Fibroblast of the aortic adventitia (primary cell): ENCODE data around the gene OR52K2. TPM values are rescaled to one million over a fixed set of nuclear protein-coding genes. Genes with fewer than 3 reads are reported as not detected.
"Not testable (repeated sequence)": the region's sequence is repeated elsewhere in the genome, so short reads cannot be mapped to it uniquely, and the experiment has no call there.

Experiments used
- DNase-seq: peaks from one replicate; pipeline ENCODE4 v3.0.0-alpha.2; 2010; ENCODE audit warnings: low read depth
- H3K4me3 ChIP-seq: 2 replicates; pipeline ENCODE4 v1.5.1; 2011; ENCODE audit warnings: low read depth, mild to moderate bottlenecking, control low read depth, low read length, moderate library complexity
- total RNA-seq: library from RNA; depleted of rRNA; stranded (reverse); fragments of >200 nt; gene quantifications from 2 replicates; pipeline ENCODE4 v1.2.3, GENCODE V29; 2012; ENCODE audit warnings: low replicate concordance
- TF ChIP-seq, protein P1 (sequence below): IDR thresholded peaks from 2 replicates; pipeline ENCODE4 v1.5.1; 2011; ENCODE audit warnings: mild to moderate bottlenecking, low read length, control low read depth, inconsistent platforms; ENCODE audit not compliant: insufficient read depth

OR52K2 gene
- total RNA-seq, result not detected in 2 replicates

DNA sequence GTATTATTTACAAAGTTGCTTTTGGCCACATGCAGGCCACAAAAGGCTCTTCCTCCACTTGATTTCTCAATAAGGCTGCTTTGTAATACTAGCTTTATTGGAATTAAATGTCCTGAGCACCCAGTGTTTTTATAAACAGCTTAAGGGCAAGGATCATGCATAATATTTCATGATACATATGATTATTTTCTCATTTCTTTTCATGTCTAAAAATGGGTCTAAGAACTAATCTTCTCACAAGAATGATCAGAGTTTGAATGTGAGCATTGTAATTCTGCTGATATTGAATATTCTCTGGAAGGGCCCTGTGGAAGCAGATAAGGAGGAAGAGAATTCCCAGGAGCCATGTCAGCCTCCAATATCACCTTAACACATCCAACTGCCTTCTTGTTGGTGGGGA is at the start of gene OR52K2:
OR52K2 (plus strand) TSS at position 301 of the 400 bp plus-strand sequence; CDS start at position 346, 45 bp downstream.
- DNase-seq, result no peak
- TF ChIP-seq, protein P1, sequence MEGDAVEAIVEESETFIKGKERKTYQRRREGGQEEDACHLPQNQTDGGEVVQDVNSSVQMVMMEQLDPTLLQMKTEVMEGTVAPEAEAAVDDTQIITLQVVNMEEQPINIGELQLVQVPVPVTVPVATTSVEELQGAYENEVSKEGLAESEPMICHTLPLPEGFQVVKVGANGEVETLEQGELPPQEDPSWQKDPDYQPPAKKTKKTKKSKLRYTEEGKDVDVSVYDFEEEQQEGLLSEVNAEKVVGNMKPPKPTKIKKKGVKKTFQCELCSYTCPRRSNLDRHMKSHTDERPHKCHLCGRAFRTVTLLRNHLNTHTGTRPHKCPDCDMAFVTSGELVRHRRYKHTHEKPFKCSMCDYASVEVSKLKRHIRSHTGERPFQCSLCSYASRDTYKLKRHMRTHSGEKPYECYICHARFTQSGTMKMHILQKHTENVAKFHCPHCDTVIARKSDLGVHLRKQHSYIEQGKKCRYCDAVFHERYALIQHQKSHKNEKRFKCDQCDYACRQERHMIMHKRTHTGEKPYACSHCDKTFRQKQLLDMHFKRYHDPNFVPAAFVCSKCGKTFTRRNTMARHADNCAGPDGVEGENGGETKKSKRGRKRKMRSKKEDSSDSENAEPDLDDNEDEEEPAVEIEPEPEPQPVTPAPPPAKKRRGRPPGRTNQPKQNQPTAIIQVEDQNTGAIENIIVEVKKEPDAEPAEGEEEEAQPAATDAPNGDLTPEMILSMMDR, result no peak
- H3K4me3 ChIP-seq, result no peak within 1 kb of the TSS

- H3K4me3 ChIP-seq, DNase-seq: not testable (repeated sequence)
Measured at GRCh38 chr11:4406206-4406605, 42.9 kb upstream of the OR52K2 start.

- TF ChIP-seq, protein P1, result no peak
- no peak for DNase-seq
- H3K4me3 ChIP-seq, result no peak overlapping the region
Measured at GRCh38 chr11:4416306-4416705, 32.8 kb upstream of the OR52K2 start.

GRCh38 chr11:4416816-4417215 is 32.3 kb upstream of the OR52K2 start:
- H3K4me3 ChIP-seq, result no peak overlapping the region
- TF ChIP-seq, protein P1, result no peak
- no peak for DNase-seq

- TF ChIP-seq, protein P1, result no peak
- no peak overlapping the region for H3K4me3 ChIP-seq
- no peak for DNase-seq
Measured at GRCh38 chr11:4418403-4418802, 30.7 kb upstream of the OR52K2 start.

DNA sequence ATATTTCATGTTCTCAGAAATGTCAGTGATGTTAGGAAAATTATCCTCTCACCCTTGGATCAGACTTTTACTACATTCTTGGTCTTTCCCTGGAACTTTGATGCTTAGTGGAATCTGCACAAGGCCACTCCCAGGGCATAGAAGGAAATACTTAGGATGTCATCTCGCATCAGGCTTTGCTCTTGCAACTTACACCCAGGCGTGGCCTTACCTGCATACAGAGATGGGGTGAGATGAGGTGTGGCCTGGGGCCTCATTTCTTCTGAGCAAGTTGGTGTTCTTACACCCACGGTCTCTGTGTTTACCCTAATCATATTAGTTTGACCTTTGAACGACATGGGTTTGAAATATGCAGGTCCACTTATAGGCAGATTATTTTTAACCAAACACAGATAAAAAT is 19.0 kb upstream of the OR52K2 start:
- no peak for DNase-seq
- TF ChIP-seq, protein P1, result no peak

DNA sequence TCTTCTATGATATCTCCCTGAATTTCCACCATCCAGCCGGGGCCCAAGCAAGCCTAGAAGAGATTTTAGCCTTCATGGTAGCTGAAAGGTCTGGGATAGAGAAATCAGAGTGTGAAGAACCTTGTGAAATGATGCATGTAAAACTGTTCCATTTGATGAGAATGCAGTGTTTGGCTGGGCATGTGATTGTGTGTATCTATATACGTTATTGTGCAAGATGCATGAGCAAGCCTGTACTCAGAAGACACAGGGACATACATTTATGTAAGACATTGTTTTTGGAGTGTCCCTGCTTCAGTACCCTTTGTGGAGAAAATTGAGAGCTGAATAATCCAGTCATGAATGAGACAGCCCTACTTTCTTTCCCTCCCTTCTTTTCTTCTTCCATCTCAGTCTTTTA is 15.2 kb upstream of the OR52K2 start:
- no peak overlapping the region for H3K4me3 ChIP-seq
- TF ChIP-seq, protein P1, result no peak
- no peak for DNase-seq

More for the DNA sequence above, 19.0 kb upstream of the OR52K2 start:
- H3K4me3 ChIP-seq, result no peak overlapping the region
